BLaER1 (cell line): ENCODE measurements around the gene SARDH.
A peak's percentile ranks its signal among the peaks of the same experiment; 100 is the strongest.

Source experiments
- H3K27ac ChIP-seq: shearing (Covaris generic); formaldehyde crosslinking; 2 replicates; pipeline ENCODE4 v1.8.1; 2022
- H3K27me3 ChIP-seq: shearing (Covaris generic); formaldehyde crosslinking; 2 replicates; pipeline ENCODE4 v1.8.1; 2022
- H3K36me3 ChIP-seq: shearing (Covaris generic); formaldehyde crosslinking; 2 replicates; pipeline ENCODE4 v1.8.1; 2022
- H3K4me1 ChIP-seq: shearing (Covaris generic); formaldehyde crosslinking; 2 replicates; pipeline ENCODE4 v1.8.1; 2022
- H3K4me2 ChIP-seq: shearing (Covaris generic); formaldehyde crosslinking; 2 replicates; pipeline ENCODE4 v1.8.1; 2022
- H3K4me3 ChIP-seq: shearing (Covaris generic); formaldehyde crosslinking; 2 replicates; pipeline ENCODE4 v1.8.1; 2022
- H3K9ac ChIP-seq: shearing (Covaris generic); formaldehyde crosslinking; 2 replicates; pipeline ENCODE4 v1.8.1; 2022
- H3K9me3 ChIP-seq: shearing (Covaris generic); formaldehyde crosslinking; 2 replicates; pipeline ENCODE4 v1.8.1; 2022
- H4K20me1 ChIP-seq: shearing (Covaris generic); formaldehyde crosslinking; 2 replicates; pipeline ENCODE4 v1.8.1; 2022
- Cebpa-rat ChIP-seq: shearing (Covaris generic); IDR thresholded peaks from 2 replicates; pipeline ENCODE4 v1.8.1; 2022

The SARDH gene

GRCh38 chr9:133742849-133743444 is 4.8 kb upstream of the SARDH start:
- Histone ChIP-seq H3K4me3 (no peak overlapping the region), H3K4me1 (peaks cover 27% of the 10 kb centered on the region), H3K9me3 (no peaks in the 10 kb centered on the region; the same call in 1 of the 2 replicates), H3K9ac (no peak overlapping the region), H3K27ac (no peak overlapping the region), H4K20me1 (peaks cover under 1% of the 10 kb centered on the region; the same call in 1 of the 2 replicates), H3K27me3 (no peaks in the 10 kb centered on the region), H3K4me2 (no peak overlapping the region), H3K36me3 (no peaks in the 10 kb centered on the region)
- TF ChIP-seq Cebpa-rat = no peak

GRCh38 chr9:133742251-133742650 is 4.1 kb upstream of the SARDH start:
- no peaks in the 10 kb centered on the region for H3K36me3 ChIP-seq
- H3K9ac ChIP-seq = no peak overlapping the region
- H3K4me3 ChIP-seq = no peak overlapping the region
- H3K4me1 ChIP-seq = peaks cover 34% of the 10 kb centered on the region
- no peak overlapping the region for H3K4me2 ChIP-seq
- TF ChIP-seq Cebpa-rat = no peak
- H3K9me3 ChIP-seq = no peaks in the 10 kb centered on the region; the same call in 1 of the 2 replicates
- no peak overlapping the region for H3K27ac ChIP-seq
- H3K27me3 ChIP-seq = no peaks in the 10 kb centered on the region
- peaks cover 7% of the 10 kb centered on the region for H4K20me1 ChIP-seq

- Histone ChIP-seq H3K27ac (no peak overlapping the region), H3K36me3 (no peaks in the 10 kb centered on the region), H3K27me3 (no peaks in the 10 kb centered on the region), H3K9ac (no peak overlapping the region), H3K4me1 (peaks cover 39% of the 10 kb centered on the region), H3K4me3 (no peak overlapping the region), H4K20me1 (peaks cover 12% of the 10 kb centered on the region), H3K9me3 (no peaks in the 10 kb centered on the region; the same call in 1 of the 2 replicates), H3K4me2 (no peak overlapping the region)
- TF ChIP-seq Cebpa-rat = no peak
Observed at GRCh38 chr9:133741716-133742115, 3.6 kb upstream of the SARDH start.

GRCh38 chr9:133740911-133741310 is 2.8 kb upstream of the SARDH start:
- no peak for TF ChIP-seq Cebpa-rat

GRCh38 chr9:133739408-133740280 is 1.5 kb upstream of the SARDH start:
- H3K27me3 ChIP-seq = no peaks in the 10 kb centered on the region
- no peaks in the 10 kb centered on the region for H3K36me3 ChIP-seq
- no peak for TF ChIP-seq Cebpa-rat
- H3K4me2 ChIP-seq = peak overlapping the region; percentile 100; the same call in 1 of the 2 replicates
- no peak overlapping the region for H3K27ac ChIP-seq
- no peak overlapping the region for H3K9ac ChIP-seq
- H4K20me1 ChIP-seq = peaks cover 24% of the 10 kb centered on the region
- H3K4me1 ChIP-seq = peaks cover 60% of the 10 kb centered on the region
- no peaks in the 10 kb centered on the region for H3K9me3 ChIP-seq
- no peak overlapping the region for H3K4me3 ChIP-seq

More at GRCh38 chr9:133740911-133741310, 2.8 kb upstream of the SARDH start:
- Histone ChIP-seq H3K9ac (no peak overlapping the region), H3K27ac (no peak overlapping the region), H4K20me1 (peaks cover 12% of the 10 kb centered on the region), H3K4me3 (no peak overlapping the region), H3K27me3 (no peaks in the 10 kb centered on the region), H3K4me1 (peaks cover 47% of the 10 kb centered on the region), H3K36me3 (no peaks in the 10 kb centered on the region), H3K4me2 (no peak overlapping the region), H3K9me3 (no peaks in the 10 kb centered on the region; the same call in 1 of the 2 replicates)

- Histone ChIP-seq H3K36me3 (no peaks in the 10 kb centered on the region), H3K4me3 (peak overlapping the region; percentile 55), H3K4me2 (peak overlapping the region; percentile 100), H3K9me3 (no peaks in the 10 kb centered on the region), H3K9ac (peak overlapping the region; percentile 41; the same call in 1 of the 2 replicates), H3K27ac (peak overlapping the region; percentile 41; the same call in 1 of the 2 replicates), H3K4me1 (peaks cover 69% of the 10 kb centered on the region), H3K27me3 (no peaks in the 10 kb centered on the region), H4K20me1 (peaks cover 34% of the 10 kb centered on the region)
- no peak for TF ChIP-seq Cebpa-rat
Observed at GRCh38 chr9:133738640-133739225, 581 bp upstream of the SARDH start.

GRCh38 chr9:133737071-133737773 is 930 bp downstream of the SARDH start:
- Histone ChIP-seq H4K20me1 (peaks cover 44% of the 10 kb centered on the region), H3K36me3 (no peaks in the 10 kb centered on the region), H3K27me3 (no peaks in the 10 kb centered on the region), H3K9ac (peak overlapping the region; percentile 41; the same call in 1 of the 2 replicates), H3K4me1 (peaks cover 78% of the 10 kb centered on the region), H3K27ac (no peak overlapping the region), H3K4me2 (peak overlapping the region; percentile 100), H3K9me3 (no peaks in the 10 kb centered on the region), H3K4me3 (peak overlapping the region; percentile 55)
- TF ChIP-seq Cebpa-rat = no peak

- Histone ChIP-seq H3K4me3 (no peak overlapping the region), H3K9me3 (no peaks in the 10 kb centered on the region), H3K9ac (no peak overlapping the region), H3K27ac (no peak overlapping the region), H3K4me2 (peak overlapping the region; percentile 100), H3K4me1 (peaks cover 86% of the 10 kb centered on the region), H4K20me1 (peaks cover 44% of the 10 kb centered on the region), H3K36me3 (no peaks in the 10 kb centered on the region), H3K27me3 (no peaks in the 10 kb centered on the region)
- no peak for TF ChIP-seq Cebpa-rat
Observed at GRCh38 chr9:133735931-133736330, 2.2 kb downstream of the SARDH start.

- peak overlapping the region; percentile 54 for H3K4me3 ChIP-seq
- no peak overlapping the region for H3K9ac ChIP-seq
Observed at GRCh38 chr9:133735415-133735775, 2.8 kb downstream of the SARDH start.

More at GRCh38 chr9:133735415-133735775, 2.8 kb downstream of the SARDH start:
- peak overlapping the region; percentile 100 for H3K4me2 ChIP-seq
- no peak overlapping the region for H3K27ac ChIP-seq
- no peaks in the 10 kb centered on the region for H3K9me3 ChIP-seq
- no peaks in the 10 kb centered on the region for H3K27me3 ChIP-seq
- H4K20me1 ChIP-seq = peaks cover 44% of the 10 kb centered on the region
- no peak for TF ChIP-seq Cebpa-rat
- H3K4me1 ChIP-seq = peaks cover 84% of the 10 kb centered on the region
- no peaks in the 10 kb centered on the region for H3K36me3 ChIP-seq
